ENCODE results near the gene TP53AIP1.

The TP53AIP1 gene

DNA sequence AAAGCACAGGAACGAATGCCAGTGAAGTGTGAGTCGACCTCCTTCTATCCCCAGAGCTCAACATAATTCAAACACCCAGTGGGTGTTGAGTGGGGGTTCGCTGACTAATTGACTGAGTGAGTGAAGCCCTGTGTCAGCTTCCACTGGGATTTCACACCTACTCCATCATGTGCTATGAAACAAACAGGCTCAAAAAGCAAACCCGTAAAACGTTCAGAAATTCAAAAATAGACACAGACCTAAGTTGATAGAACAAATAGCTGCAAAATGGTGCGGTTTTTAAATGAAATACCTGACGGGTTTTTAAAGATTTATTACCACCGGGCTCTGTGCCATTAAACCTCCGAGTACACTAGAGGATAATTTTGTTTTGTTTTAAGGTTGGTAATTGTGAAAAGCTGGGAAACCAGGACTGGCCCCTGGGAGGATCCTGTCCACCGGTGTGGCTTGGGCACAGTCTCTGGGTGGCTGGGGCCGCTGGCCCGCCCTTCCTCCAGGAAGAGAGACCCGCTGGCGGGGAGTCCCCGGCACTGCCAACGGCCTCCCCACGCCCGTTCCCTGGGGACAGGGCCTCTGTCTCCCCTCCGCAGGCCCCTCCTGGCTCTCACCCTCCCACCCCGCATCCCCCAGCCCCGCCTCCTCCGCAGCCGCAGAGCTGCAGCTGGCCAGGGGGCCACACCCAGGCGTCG is 37.9 kb downstream of the TP53AIP1 start:
- no peak for DNase-seq

DNA sequence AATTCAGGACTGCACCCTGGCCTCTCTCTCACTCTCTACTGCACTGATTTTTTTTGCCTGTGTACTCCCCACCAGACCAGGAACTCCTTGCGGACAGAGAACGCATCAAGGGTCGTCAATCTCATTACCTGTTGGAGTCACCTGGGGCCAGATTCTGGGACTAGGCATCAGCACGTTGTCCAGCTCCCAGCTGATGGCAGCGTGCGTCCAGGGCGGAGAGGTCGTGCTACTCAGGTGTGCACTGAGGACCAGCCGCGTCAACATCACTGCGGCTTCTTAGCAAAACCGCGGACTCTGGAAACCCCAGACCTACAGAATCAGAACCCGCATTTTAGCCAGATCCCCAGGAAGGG is 38.4 kb downstream of the TP53AIP1 start:
- DNase-seq = no peak

DNA sequence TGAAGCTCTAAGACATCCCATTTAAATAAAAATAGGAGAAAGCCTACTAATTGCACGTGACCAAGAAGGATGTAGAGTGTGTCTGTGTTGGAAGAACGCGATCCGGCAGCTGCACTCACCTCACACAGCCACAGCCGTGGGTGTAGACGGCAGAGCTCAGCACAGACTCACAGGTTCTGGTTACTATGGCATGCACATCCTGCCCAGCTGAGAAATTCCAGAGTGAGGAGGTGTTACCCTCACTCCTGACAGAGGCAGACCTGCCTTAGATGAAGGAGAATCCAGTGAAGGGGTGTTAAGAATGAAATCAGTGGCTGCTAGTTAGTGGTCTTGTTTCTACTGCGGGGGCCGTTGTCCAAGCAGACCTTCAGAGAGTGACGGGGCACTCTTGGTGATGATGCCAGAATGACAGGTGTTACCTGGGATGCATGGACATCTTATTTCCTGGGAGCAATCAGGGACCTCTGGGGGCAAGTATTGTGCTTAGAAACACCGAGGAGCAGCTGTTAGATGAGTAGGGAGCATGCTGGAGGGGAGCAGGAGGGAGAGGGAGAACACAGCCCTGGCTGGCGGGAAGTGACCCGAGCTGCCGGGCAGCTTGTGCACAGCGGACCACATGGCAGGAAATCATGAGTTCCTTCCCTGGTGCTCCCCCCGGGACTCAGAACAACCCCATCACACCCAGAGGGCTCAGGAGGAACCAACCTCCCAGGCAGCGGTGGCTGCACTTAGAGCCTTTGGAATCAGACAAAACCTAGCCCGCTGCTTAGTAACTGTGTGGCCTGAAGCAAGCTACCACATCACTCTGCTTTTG is 39.2 kb downstream of the TP53AIP1 start:
- no peak for DNase-seq

DNA sequence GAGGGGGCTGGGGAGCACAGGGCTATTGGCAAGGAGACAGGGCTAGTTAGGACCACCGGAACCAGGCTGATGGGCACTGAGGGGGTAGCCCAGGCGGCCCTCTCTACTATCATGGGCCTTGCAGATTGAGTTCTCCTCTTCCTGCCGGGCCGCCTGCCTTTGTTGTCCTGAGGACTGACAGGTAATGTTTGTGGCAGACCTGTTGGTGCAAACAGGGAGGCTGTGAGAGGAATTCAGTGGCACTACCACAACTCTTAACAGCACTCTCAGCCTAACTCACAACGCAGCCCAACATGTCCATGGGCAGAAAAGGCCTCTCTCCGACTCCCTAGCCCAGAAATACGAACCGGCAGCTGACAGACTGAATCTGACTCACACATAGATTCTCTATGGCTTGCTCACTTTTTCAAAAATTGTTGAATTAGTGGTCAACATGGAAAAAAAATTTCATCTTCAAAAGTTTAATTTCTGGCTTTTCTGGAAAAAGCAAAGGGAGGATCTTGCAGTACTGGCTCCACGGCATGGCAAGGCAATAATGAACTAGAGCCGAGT is 40.1 kb downstream of the TP53AIP1 start:
- no peak for DNase-seq

DNA sequence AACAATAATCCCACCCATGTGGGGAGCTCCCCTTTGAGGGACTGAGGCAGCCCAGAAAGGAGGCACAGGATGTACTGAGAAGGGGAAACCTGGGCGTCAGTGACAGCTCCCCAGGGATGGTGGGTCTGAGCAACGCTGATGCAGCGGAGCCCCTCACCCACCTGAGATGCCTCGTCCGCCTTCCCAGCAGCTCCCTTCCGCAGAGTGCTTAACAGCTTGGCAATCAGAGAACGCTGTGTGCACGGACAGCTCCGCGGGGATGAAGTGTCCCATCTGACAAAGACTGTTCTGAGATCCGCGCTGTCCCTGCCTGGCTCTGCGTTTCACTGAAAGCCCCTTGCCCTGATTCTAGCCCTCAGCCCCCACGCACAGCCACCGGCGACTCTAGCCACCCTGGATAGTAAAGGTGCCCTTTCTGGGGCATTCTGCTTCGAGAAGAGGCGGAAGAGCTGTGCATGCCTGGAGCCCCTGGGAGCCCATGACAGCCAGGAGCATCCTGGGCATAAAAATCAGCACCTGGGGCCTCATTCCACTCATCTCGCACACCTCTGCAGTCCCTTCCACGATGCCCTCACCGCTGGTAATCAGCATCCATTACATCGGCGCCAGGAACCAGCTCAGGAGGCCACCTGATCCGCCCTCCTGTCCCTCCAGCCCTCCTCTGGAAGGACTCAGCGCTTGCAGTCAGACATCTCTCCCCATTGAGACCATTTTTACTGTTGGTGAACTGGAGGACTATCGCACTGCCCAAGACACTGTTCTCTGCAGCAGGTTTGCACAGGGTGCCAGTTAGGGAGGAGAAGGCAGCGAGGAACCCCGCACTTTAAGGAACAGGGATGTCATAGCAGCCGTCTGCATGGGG is 40.8 kb downstream of the TP53AIP1 start:
- DNase-seq = no peak

DNA sequence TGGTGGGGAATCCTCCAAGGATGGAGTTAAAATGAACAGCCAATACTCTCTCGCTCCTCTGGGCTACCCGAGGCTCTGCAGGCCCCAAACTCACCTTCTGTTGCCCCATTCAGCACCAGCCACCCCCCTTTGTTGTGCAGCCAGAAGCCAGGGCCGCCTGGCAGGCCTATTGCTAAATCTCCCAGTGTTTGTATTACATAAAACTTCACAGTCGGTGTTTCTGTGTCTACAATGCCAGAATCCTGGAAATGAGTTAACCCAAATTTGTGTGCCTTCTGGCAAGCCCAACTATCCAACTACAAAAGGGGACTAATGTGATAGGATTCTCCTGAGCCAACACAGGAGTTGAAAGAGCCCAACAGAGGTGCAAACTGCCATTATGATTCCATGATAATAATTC is 42.2 kb downstream of the TP53AIP1 start:
- no peak for DNase-seq

DNA sequence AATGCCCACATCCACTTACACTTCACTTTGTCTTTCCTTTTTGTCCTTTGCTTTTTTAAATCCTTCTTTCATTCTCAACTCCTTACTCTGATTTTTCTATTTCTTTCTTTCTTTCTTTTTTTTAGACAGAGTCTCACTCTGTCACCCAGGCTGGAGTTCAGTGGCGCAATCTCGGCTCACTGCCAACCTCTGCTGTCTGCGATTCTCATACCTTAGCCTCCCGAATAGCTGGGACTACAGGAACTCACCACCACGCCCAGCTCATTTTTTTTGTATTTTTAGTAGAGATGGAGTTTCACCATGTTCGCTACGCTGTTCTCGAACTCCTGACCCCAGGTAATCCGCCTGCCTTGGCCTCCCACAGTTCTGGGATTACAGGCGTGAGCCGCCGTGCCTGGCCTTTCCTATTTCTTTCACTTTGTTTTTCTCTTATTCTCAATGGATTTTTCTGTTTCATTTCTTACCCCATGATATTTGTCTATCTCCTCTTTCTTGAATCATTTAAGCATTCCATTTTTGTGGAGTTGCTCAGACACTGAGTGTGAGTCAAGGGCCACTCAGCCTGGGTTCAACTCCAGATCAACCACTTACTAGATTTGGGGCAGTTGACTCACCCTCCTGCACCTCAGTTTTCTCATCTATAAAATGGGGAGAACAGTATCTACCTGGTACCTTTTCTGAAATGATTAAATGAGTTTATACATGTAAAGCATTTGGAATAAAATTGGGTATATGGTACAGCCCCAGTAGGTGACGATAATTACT is 43.9 kb downstream of the TP53AIP1 start:
- no peak for DNase-seq

DNA sequence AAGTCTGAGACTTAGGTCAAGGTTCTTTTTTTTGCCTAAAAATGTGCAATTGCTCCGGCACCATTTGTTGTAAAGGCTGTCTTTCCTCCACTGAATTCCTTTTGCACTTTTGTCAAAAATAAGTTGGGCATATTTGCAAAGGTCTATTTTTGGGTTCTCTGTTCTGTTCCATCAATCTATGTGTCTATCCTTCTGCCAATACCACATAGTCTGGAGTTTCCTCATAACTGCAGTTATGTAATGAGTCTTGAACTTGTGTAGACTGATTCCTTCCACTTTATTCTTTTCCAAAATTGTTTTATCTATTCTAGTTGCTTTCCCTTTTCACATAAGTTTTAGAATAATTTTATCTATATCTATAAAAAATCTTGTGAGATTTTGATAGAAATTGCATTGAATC is 44.8 kb downstream of the TP53AIP1 start:
- no peak for DNase-seq

DNA sequence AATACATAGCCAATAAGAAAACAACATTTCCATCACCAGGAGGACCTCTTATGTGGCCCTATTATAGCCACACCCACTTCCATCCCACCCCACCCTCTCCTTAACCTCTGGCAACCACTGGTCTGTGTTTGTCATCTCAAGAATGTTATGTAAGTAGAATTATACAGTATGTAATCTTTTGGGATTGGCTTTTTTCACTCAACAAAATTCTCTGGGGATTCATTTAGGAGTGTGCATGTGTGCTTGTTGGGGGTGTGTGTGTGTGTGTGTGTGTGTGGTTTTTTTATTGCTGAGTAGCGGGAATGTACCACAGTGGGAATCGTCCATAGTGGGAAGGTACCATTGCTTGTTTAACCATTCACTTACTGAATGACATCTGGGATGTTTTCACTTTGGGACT is 46.3 kb downstream of the TP53AIP1 start:
- DNase-seq = no peak

DNA sequence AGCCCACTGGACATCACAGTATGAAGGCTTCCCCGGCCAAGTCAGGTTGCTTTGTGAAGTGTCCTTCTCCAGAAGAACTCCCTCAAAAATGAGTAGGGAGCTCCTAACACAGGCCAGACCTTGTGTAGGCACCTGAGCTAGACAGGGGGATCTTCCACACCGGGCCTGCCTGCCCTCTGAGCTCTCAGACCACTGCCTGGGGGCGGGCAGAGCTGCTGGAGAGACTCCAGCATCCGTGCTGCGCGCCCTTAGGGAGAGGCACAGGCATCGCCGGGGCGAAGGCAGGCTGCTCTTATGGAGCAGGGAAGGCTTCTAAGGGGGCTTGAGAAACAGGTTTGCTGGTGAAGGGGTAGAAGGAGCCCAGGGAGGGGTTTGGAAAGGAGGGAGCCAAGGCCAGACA is 47.1 kb downstream of the TP53AIP1 start:
- no peak for DNase-seq

DNA sequence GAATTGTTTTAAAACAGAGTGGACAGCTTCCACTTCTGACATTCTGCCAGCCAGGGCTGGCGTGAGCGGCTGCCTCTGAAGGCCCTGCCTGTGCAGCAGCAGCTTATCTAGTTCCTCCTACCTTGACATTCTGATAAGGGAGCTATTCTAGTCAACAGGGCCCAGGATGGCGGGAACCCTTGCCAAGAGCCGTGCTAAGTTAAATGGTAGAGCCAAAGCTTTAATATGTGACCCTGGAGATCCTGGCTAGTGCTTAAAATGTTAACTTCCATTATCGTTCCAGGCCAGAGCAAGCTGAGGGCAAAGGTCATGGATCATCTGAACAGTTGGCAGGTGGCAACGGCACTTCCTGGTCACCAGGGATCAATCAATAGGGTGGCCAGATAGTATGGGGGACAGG is 48.0 kb downstream of the TP53AIP1 start:
- no peak for DNase-seq

DNA sequence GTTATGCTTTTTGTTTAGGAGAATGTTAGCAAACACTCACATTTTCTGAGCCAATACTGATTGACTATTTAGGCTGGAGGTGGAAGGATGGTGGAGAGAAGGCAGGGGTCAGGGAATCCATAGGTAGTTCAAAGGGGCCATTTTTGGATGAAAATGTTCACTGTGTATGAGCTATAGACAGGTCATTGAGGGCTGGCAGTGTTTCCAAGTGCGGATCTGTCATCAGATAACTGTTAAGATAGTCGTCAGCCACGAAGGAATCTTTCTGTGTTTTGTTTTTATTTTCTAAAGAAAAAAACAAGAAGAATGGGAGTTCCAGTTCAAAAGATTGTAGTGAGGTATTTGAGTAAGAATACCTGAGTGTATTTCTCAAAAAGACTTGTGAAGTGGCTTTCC is 48.4 kb downstream of the TP53AIP1 start:
- DNase-seq = no peak

DNA sequence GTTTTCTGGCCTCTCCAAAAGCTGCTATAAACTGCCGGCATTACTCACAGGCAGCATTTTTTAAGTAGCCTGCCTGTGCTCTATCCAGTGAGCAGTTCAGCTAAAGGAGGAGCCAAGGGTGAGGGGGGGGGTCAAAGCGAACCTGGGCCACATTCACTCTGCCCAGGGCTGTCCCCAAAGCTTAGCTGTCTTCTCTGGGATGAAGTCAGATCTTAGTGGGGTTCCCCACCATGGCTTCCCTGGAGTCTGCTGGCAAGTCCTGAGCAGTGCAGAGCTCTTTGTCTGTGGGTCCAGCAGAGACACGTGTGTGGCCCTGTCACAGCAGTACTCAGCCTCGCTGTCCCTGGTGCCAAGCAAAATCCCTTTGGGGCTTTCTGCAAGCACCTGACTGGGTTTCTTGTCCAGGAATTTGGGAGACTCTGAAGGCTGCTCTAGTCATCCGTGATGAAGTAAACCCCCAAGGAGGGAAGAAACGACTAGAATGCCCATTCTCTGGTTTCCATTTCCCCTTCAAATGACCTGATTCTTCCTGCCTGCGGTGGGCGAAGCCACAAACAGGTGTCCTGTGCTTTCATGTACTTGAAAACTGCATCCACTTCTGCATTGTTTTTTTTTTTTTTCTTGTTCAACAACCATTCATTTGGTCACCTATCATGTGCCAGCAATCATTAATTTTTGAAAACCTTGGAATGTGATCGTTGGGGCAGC is 48.9 kb downstream of the TP53AIP1 start:
- DNase-seq = no peak

DNA sequence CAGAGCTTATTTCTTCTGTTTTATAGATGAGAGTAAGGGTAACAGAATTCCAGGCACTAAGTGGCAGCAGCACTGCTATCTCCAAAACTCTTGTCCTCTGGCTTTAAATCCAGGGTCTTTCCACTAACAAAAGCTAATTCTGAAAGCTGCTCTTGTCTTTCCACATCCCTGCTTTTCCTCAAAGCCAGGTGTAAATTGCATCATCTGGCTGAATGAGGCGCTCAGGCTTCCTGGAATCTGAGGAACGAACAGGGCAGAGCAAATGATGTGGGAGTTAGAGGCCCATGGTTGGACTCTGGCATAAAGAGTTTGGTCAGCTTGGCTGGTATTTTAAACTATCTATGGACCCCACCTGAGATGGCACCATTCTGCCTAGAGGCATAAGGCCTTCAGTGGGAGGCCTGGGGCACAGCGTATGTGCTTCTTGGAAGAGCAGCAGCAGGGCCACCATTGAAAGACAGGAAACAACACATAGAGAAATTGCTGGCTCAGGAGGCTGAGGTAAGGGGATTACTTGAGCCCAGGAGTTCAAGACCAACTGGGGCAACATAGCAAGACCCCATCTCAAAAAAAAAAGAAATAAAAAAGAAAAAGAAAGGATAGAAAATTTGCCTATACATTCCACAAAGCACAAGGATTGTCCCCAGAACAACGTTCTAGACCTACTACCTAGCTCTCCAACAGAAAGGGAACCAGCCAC is 49.7 kb downstream of the TP53AIP1 start:
- DNase-seq = no peak

DNA sequence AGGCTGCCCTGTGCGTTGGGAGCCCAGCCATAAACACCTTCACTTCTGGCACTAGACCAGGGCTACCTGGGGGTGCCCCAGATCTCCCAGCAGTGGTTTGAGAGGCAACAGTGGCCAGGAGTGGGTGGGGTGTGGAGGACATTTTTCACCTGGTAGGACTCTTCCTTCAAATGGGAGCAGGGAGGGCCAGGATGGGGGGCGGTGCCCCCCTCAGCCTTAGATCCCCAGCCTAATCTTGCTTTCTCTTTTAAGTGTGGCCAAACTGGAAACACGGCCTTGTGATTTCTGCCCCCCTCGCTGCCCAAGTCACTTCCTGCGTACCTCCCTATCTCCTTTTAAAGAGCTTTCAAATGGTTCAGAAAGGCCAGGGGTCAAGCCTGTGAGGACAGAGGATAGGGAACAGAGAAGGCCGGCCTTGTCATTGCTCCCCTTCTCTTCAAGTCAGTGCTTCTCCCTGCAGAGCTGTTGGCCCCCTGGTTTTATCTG is 50.7 kb downstream of the TP53AIP1 start:
- DNase-seq = no peak

DNA sequence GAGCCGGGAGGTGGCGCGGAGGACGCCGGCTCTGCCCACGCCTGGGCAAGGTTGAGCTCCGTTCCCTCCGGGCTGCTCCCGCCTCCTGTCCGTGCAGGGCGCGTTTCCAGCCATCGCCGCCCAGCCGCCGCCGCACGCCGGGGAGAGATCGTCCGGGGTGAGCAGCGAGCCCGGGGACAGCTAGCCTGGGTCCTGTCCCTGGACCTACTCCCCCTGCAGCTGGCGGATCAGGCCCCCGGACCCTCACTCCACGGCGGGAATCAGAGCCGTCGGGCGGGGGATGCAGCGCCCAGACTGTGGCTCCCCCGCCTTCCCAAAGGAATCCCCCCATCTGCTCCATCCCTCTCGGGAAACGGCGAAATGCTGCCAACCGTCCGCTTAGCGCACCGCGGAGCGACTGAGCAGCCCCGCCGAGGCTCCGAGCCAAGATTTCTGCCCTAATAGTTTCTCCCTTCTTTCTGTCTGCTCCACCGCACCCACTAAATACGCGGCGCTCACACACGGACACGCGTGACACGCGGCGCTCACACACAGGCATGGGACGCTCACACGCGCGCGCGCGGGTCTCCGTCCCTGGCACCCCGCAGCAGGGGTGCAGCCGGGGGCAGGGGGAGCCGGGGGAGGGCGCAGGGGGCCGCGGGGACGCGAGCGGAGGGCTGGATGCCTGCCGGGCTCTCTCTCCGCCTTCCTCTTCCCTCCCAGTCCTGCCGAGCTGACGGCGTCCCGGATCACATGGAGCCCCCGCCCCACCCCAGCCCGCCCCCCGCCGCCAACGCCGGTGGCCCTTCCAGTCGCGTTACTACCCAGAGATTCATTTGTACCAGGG is 51.9 kb downstream of the TP53AIP1 start, which contains the start of gene KCNJ5:
TSS of gene KCNJ5 (plus strand) at position 814 of the 826 bp plus-strand sequence. CDS start 19,918 bp downstream, outside the sequence.
- no peak for DNase-seq

DNA sequence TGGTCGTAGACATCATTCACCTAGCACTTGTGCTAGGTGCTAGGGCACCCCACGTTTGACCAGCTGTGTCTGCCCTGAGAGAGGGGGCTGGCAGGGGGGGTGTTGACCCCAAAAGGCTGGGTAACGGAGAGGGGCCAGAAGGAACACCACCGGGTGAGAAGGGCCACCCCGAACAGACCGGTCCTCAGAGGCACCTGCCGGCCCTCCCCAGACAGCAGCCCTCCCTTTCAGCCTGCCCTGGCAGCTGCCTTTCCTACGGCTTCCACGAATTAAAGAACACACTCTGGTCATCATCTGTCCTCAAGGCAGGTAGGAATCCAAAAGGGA is 52.5 kb downstream of the TP53AIP1 start:
- DNase-seq = no peak

DNA sequence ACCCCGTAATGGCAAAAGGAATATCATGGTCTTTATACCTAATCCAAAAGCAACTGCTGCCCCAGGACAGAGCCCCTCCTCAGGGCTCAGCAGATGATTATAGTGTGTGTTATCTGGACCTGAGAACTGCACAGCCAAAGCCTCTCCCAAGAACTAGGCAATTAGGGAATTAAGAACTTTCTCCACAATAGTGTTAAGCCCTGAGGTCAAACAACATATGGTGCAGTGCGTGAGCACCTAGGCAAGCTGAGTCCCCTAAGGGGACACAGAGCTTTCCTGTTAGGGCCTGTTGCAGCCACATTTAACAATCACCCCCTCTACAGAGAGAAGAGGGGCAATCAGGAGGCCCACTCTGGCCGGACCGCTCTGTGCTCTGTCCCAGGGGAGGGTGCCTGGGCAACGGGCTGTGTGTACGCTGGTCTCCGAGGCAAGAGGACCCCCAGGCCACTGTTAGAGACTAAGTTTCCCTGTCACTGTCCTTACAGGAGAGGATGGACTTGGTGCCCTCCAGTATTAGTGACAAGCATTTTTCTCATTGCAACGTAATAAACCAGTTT is 52.9 kb downstream of the TP53AIP1 start:
- DNase-seq = no peak

DNA sequence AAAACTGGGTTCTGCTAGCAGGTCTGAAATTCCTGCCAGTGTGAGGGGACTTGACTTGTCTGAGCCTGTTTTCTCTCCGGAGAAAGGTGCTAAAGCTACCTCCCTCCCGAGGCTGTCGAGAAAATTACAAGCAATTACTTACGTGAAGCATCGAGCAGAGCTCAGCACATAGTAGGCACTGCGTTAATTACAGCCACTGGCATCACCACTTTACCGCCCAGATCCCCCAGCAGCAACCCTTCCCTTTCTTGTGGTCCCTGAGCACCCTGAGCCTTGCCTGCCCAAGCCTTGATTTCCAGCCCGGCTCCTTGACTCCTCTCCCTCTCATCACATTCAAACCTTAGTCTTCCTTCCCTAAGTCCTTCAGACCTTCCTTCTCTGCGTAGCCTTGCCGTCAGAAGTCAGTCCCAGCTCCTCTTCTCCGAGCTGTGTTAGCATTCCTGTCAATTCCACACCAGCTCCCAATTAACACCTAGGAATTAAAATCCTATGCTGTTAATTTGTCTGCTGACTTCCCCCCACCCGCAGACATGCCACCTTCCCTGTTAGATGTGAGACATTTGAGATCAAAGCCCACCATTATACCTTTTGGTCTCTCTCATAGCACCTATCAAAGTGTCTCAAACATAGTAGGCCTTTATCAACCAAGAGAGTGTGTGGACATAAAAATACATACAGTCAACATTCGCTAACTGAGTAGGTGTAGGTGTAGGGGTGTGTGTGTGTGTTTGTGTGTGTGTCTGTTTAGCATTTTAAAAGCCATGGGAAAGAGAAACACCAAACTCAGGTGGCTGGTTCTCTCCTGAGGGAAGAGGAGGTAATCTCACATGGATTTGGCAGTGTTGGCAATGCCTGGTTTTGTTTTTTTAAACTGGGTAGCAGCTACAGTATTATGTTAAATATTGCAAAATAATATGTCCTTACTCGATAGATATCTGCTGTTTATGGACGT is 54.4 kb downstream of the TP53AIP1 start:
- no peak for DNase-seq
